NCI-H2029 treated with DMSO at 0.1 percent for 48 hours (cell line): ENCODE results near the gene CENPV.
"Not testable (repeated sequence)": the region's sequence is repeated elsewhere in the genome, so short reads cannot be mapped to it uniquely, and the experiment has no call there.

Experiments
- DNase-seq: peaks from one replicate; lab custom pipeline; 2025; lab: John Stamatoyannopoulos, UW

Gene CENPV

GRCh38 chr17:16313139-16314090 lies 39.9 kb downstream of the CENPV start:
- DNase-seq: no peak

GRCh38 chr17:16312061-16312460 lies 41.2 kb downstream of the CENPV start:
- DNase-seq: not testable (repeated sequence)

DNA sequence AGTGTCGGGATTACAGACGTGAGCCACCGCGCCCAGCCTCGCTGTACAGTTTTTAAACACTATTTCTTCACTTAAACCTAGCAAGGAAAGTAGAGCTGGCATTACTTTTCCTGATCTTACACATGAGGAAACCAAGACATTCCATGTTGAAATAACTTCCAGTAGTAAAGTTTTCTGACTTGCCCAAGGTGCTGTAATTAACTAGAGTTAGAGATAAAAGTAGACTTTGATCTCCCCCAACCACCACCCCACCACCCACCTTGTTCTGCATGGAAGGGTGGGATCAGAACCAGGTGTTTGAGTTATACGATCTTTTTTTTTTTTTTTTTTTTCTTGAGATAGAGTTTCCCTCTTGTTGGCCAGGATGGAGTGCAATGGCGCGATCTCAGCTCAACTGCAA lies 47.1 kb downstream of the CENPV start:
- DNase-seq: no peak

GRCh38 chr17:16304830-16305229 lies 48.4 kb downstream of the CENPV start:
- no peak for DNase-seq

- no peak for DNase-seq
These were observed 50.4 kb downstream of the CENPV start for GRCh38 chr17:16302856-16303255.

GRCh38 chr17:16301963-16302855 lies 51.1 kb downstream of the CENPV start:
- no peak for DNase-seq

GRCh38 chr17:16300554-16300953 lies 52.7 kb downstream of the CENPV start:
- DNase-seq: no peak

- no peak for DNase-seq
These were observed 55.1 kb downstream of the CENPV start for GRCh38 chr17:16298140-16298662.

- no peak for DNase-seq
These were observed 55.7 kb downstream of the CENPV start for GRCh38 chr17:16297367-16298139.

DNA sequence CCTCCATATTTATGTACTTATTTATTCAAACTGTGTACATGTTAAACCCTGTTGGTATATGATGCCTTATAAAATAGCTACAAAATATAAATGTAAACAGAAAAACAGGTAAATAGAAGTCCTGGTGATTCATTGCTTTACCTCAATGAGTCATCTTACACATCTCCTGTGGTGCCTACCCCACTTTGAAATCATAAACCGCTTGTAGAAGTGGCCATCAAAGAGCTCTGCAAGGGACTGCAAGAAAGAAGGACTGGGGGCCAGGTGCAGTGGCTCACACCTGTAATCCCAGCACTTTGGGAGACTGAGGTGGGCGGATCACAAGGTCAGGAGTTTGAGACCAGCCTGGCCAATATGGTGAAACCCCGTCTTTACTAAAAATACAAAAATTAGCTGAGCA lies 57.2 kb downstream of the CENPV start:
- not testable (repeated sequence) for DNase-seq

- no peak for DNase-seq
These were observed 58.7 kb downstream of the CENPV start for GRCh38 chr17:16294560-16294959.

GRCh38 chr17:16293931-16294330 lies 59.3 kb downstream of the CENPV start:
- DNase-seq: no peak
